Esophagus muscularis mucosa (tissue), 3 donors: ENCODE data around the gene PFDN1.

Experiments
- POLR2A ChIP-seq: fragments of 450-650 bp; IDR thresholded peaks from one replicate; pipeline ENCODE4 v1.6.1; 2017; ENCODE audit warnings: antibody characterized with exemption, moderate library complexity, mild to moderate bottlenecking, low read depth
- POLR2AphosphoS5 ChIP-seq, 2 donors: sonication (generic); formaldehyde crosslinking; IDR thresholded peaks; one replicate each; pipeline ENCODE4 v1.6.1; 2017; ENCODE audit warnings: antibody characterized with exemption in 2 of 2
- TF ChIP-seq, protein P1 (sequence below), 3 experiments: fragments of 200-600 bp in 2 of 3; fragments of 450-650 bp in 1 of 3; sonication (generic) in 2 of 3; IDR thresholded peaks; one replicate each; pipeline ENCODE4 v1.5.1; 2017 to 2019; ENCODE audit warnings: antibody characterized with exemption in 3 of 3, mild to moderate bottlenecking in 2 of 3, moderate library complexity in 1 of 3

DNA sequence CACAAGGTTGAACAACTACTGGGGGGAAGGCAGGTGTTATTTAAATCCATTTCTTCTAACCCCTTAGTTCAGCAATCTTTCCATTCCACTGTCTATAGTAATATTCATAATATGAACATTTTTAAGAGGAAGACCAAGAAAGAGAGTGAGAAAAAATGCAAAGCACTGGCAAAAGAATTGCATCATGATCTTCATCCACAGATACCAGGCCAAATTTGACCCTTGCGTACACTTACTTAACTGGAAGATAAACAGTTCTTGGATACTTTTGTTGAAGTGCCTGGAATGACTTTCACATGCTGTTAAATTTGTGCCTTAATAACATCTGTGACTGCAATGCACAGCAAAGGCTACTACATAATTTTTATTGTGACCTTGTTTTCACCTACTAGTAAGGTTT is 1.8 kb downstream of the PFDN1 start:
- TF ChIP-seq POLR2A (no peak), POLR2AphosphoS5 (IDR thresholded peaks at IDR 0.05) (no peak)
- TF ChIP-seq, protein P1, sequence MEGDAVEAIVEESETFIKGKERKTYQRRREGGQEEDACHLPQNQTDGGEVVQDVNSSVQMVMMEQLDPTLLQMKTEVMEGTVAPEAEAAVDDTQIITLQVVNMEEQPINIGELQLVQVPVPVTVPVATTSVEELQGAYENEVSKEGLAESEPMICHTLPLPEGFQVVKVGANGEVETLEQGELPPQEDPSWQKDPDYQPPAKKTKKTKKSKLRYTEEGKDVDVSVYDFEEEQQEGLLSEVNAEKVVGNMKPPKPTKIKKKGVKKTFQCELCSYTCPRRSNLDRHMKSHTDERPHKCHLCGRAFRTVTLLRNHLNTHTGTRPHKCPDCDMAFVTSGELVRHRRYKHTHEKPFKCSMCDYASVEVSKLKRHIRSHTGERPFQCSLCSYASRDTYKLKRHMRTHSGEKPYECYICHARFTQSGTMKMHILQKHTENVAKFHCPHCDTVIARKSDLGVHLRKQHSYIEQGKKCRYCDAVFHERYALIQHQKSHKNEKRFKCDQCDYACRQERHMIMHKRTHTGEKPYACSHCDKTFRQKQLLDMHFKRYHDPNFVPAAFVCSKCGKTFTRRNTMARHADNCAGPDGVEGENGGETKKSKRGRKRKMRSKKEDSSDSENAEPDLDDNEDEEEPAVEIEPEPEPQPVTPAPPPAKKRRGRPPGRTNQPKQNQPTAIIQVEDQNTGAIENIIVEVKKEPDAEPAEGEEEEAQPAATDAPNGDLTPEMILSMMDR (IDR thresholded peaks at IDR 0.05) = no peak
